ENCODE data around the gene CHD9NB.

CHD9NB gene

DNA sequence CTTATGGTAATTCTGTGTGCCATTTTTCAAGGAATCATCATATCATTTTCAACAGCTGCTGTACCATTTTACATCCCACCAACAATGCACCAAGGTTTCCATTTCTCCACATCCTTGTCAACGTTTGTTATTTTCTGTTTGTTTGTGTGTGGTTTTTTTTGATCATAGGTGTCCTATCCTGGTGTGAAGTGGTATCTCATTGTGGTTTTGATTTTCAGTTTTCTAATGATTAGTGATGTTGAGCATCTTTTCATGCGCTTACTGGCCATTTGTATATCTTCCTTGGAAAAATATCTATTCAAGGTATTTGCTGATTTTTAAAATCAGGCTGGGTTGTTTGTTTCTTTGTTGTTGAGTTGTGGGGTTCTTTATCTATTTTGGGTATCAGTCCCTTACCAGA is 17.1 kb upstream of the CHD9NB start:
- H3K4me3 ChIP-seq (ENCODE audit: low read depth, low read length), result no peak overlapping the region
- H3K9me3 ChIP-seq (ENCODE audit: control insufficient read depth, insufficient read depth, low read depth, low read length), result no peaks in the 10 kb centered on the region
- no peak for TF ChIP-seq ZNF366 (tag by site-specific recombination; conservative IDR thresholded peaks at IDR 0.05)
- TF ChIP-seq, protein P1, sequence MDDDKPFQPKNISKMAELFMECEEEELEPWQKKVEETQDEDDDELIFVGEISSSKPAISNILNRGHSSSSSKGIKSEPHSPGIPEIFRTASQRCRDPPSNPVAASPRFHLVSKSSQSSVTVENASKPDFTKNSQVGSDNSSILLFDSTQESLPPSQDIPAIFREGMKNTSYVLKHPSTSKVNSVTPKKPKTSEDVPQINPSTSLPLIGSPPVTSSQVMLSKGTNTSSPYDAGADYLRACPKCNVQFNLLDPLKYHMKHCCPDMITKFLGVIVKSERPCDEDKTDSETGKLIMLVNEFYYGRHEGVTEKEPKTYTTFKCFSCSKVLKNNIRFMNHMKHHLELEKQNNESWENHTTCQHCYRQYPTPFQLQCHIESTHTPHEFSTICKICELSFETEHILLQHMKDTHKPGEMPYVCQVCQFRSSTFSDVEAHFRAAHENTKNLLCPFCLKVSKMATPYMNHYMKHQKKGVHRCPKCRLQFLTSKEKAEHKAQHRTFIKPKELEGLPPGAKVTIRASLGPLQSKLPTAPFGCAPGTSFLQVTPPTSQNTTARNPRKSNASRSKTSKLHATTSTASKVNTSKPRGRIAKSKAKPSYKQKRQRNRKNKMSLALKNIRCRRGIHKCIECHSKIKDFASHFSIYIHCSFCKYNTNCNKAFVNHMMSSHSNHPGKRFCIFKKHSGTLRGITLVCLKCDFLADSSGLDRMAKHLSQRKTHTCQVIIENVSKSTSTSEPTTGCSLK (tag by site-specific recombination; IDR thresholded peaks at IDR 0.05), result no peak
- TF ChIP-seq ZBTB7A (tag by site-specific recombination; IDR thresholded peaks at IDR 0.05; ENCODE audit: low read depth), result no peak
- TF ChIP-seq ZNF341 (tag by site-specific recombination; IDR thresholded peaks at IDR 0.05; ENCODE audit: low read depth), result no peak
- no peak for TF ChIP-seq ZNF600 (tag by site-specific recombination; IDR thresholded peaks at IDR 0.05)
- no peak for TF ChIP-seq ZNF24 (tag by site-specific recombination; IDR thresholded peaks at IDR 0.05)
- TF ChIP-seq ZNF596 (tag by site-specific recombination; IDR thresholded peaks at IDR 0.05), result no peak
- no peak for TF ChIP-seq ZNF138 (tag by site-specific recombination; IDR thresholded peaks at IDR 0.05; ENCODE audit: borderline replicate concordance)
- no peak for TF ChIP-seq ZNF501 (tag by site-specific recombination; IDR thresholded peaks at IDR 0.05)
- no peak for TF ChIP-seq ZNF514 (tag by site-specific recombination; IDR thresholded peaks at IDR 0.05)
- TF ChIP-seq ZBTB8A (tag by site-specific recombination; IDR thresholded peaks at IDR 0.05), result no peak
- no peak for TF ChIP-seq ZNF169 (tag by site-specific recombination; IDR thresholded peaks at IDR 0.05)
- TF ChIP-seq ZNF292 (tag by site-specific recombination; IDR thresholded peaks at IDR 0.05; ENCODE audit: borderline replicate concordance, low read depth), result no peak
- TF ChIP-seq BCL11A (tag by site-specific recombination; IDR thresholded peaks at IDR 0.05; ENCODE audit: low read depth), result no peak
- no peak for TF ChIP-seq ZNF521 (tag by site-specific recombination; IDR thresholded peaks at IDR 0.05)
- no peak for TF ChIP-seq ZBTB17 (tag by site-specific recombination; IDR thresholded peaks at IDR 0.05)
- ChIA-PET CTCF (interaction anchor here (0.7 kb wide), 1 partner anchor 1614 kb away, joined by 5 read pairs; no protein-coding TSS in a partner anchor), POLR2A (no interaction called here)
- H3K27ac ChIP-seq (ENCODE audit: extremely low read depth, low read depth, low read length), result no peak overlapping the region
- no peaks in the 10 kb centered on the region for H3K4me1 ChIP-seq (ENCODE audit: control insufficient read depth, insufficient read depth, low read length)
- peaks cover 0 to 6% of the 10 kb centered on the region in 2 experiments; a peak in 1 of 3 replicates for H3K36me3 ChIP-seq (ENCODE audit: control insufficient read depth in 2 of 2, insufficient read depth in 1 of 2, low read length in 2 of 2)

DNA sequence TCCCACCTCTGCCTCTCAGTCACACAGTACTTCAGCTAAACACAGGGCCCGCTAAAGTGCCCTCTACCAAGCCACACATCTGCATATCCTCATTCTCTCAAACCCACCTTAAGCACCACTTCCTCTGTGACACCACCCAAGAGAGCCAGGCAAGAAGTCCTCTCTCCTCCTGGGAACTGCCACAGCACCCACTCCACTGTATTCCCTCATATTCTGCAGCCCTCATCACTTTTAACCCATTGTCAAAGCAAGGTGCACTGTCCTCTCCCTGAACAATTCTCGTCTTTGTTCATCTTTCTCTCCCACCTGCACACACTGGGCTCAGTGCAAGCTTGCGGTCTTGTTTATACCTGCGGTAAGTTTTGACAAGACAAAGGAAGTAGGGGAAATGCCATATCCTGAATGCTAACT is 15.7 kb upstream of the CHD9NB start:
- Histone ChIP-seq H3K4me1 (ENCODE audit: control insufficient read depth, insufficient read depth, low read length) (no peaks in the 10 kb centered on the region), H3K4me3 (ENCODE audit: low read depth, low read length) (no peak overlapping the region), H3K9me3 (ENCODE audit: control insufficient read depth, insufficient read depth, low read depth, low read length) (no peaks in the 10 kb centered on the region), H3K27ac (ENCODE audit: extremely low read depth, low read depth, low read length) (no peak overlapping the region), H3K36me3 (ENCODE audit: control insufficient read depth in 2 of 2, insufficient read depth in 1 of 2, low read length in 2 of 2) (peaks cover 0 to 6% of the 10 kb centered on the region in 2 experiments; a peak in 1 of 3 replicates)
- TF ChIP-seq ZNF776 (tag by site-specific recombination; IDR thresholded peaks at IDR 0.05; ENCODE audit: borderline replicate concordance) (no peak), ZNF248 (tag by site-specific recombination; IDR thresholded peaks at IDR 0.05) (no peak), ZNF354C (tag by site-specific recombination; IDR thresholded peaks at IDR 0.05; ENCODE audit: borderline replicate concordance, low read depth) (no peak), KLF8 (tag by site-specific recombination; IDR thresholded peaks at IDR 0.05) (no peak), GLIS2 (tag by site-specific recombination; IDR thresholded peaks at IDR 0.05) (no peak), REPIN1 (tag by site-specific recombination; IDR thresholded peaks at IDR 0.05; ENCODE audit: low read depth) (no peak), ZNF658 (tag by site-specific recombination; IDR thresholded peaks at IDR 0.05) (no peak), ZNF585B (tag by site-specific recombination; IDR thresholded peaks at IDR 0.05) (no peak)
- TF ChIP-seq, protein P2, sequence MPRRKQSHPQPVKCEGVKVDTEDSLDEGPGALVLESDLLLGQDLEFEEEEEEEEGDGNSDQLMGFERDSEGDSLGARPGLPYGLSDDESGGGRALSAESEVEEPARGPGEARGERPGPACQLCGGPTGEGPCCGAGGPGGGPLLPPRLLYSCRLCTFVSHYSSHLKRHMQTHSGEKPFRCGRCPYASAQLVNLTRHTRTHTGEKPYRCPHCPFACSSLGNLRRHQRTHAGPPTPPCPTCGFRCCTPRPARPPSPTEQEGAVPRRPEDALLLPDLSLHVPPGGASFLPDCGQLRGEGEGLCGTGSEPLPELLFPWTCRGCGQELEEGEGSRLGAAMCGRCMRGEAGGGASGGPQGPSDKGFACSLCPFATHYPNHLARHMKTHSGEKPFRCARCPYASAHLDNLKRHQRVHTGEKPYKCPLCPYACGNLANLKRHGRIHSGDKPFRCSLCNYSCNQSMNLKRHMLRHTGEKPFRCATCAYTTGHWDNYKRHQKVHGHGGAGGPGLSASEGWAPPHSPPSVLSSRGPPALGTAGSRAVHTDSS (tag by site-specific recombination; IDR thresholded peaks at IDR 0.05), result no peak
- ChIA-PET CTCF (interaction anchor here (0.9 kb wide), 1 partner anchor 11 kb away, joined by 4 read pairs; no protein-coding TSS in a partner anchor), POLR2A (no interaction called here)

Data from HEK293 (cell line).